ENCODE data around the gene EFCAB8.

DNA sequence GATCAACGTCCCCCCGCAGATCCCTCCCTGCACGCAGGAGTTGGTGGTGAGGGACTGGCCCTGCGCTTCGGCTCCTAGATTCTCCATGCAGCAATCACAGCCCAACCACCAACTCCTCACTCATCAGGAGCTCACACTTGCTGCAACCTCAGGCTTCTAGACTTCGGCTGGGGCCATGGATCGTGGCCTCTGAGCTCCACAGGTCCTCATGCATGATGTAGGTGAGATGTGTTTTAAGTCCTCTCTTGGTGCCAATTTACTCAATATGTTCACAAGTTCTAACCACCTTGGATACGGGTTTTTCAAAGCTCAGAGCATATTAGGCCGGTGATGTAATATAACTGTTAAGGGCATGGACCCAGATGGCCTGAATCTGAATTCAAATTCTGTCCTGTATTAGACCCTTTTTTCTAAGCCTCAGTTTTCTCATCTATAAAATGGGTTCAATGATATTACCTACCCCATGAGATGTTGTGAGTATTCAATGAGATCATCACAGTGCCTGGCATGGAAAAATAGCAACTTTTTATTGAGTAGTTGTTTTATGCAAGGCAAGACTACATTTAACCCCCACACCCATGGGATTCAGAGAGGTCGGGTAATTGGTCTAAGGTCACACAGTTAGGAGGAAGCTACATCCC, 114.5 kb downstream of the EFCAB8 start:
- TF ChIP-seq CTCF (IDR thresholded peaks at IDR 0.05), result no peak
- no peak for TF ChIP-seq POLR2A (IDR thresholded peaks at IDR 0.05)

All from ovary (tissue), 3 donors.